ENCODE measurements around the gene TFPI. TPM values are rescaled to one million over a fixed set of nuclear protein-coding genes. Genes with fewer than 3 reads are reported as not detected.
"Not testable (repeated sequence)": the region's sequence is repeated elsewhere in the genome, so short reads cannot be mapped to it uniquely, and the experiment has no call there.

Gene TFPI
- total and polyA plus RNA-seq, 2 donors, result 16.1 to 33.4 TPM

DNA sequence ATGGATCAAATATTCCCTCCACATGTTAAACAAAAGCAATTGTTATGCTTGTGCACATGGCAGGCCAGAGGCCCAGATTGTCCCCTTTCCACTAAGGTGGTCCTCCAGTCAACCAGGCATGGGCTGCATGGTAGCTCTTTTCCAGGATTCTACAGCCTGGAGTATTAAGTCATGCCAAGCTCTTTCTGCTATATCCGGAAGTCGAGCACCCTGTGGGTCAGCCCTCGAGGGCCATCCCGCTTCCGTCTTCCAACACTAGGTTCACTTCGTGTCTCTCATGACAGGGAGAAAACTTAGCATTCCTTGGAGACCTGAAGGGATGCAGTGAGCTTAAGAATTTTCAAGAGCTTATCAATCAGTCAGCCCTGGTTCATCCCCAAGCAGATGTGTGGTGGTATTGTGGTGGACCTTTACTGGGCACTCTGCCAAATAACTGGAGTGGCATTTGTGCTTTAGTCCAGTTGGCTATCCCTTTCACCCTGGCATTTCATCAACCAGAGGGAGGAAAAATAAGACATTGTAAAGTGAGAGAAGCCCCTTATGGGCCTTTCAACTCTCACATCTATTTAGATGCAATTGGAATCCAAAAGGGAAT lies 39.9 kb downstream of the TFPI start:
- H3K27me3 ChIP-seq (ENCODE audit: control insufficient read depth in 2 of 2, insufficient read depth in 1 of 2, low read length in 1 of 2); H3K36me3 ChIP-seq (ENCODE audit: control insufficient read depth in 2 of 2, insufficient read depth in 2 of 2, low read length in 1 of 2); H3K27ac ChIP-seq (ENCODE audit: low read depth in 1 of 2, low read length in 1 of 2); H3K4me3 ChIP-seq (ENCODE audit: low read length in 2 of 2); DNase-seq (ENCODE audit: low read depth in 6 of 9, low spot score in 9 of 9); H3K9me3 ChIP-seq (ENCODE audit: control insufficient read depth in 2 of 2, insufficient read depth in 1 of 2, low read length in 1 of 2): not testable (repeated sequence)
- 96% methylated on average over 6 of the region's 6 CpGs for WGBS
- H3K4me1 ChIP-seq (ENCODE audit: control insufficient read depth in 2 of 2, insufficient read depth in 2 of 2, low read length in 2 of 2), result peaks cover 0 to 13% of the 10 kb centered on the region in 2 donors

DNA sequence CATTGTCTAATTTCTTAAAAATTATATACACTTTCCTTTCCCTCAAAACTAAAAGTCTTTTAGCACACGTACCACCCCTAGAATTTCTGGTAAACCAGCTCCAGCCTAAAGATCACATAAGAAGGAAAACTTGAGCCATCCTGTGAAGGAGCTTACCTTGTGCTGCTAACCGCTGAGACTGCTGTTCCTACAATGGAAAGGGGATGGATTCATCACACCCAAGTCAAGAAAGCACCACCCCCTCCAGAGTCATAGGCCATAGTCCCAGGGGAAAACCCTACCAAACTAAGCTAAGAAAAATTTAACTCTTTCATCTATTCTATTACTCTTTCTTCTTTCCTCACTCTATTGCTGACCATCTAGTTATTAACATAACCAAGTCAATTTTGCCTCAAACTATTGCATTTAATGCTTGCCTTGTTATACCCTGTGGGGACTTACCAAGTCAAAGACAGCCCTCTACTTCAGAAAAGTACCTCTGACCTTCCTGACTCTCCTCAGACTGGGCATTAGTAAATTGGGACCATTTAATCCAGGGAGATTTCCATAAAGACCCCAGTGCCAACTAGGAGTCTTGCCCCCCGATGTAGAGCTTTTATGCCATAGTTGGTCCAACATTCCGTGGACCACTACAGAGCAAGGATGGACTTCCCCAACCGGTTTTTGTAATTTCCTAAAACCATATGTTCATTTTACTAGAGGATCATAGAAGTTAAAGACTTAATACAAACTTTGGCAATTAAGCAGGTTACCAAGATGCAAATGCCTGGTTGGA lies 40.6 kb downstream of the TFPI start:
- H3K27ac ChIP-seq (ENCODE audit: low read depth in 1 of 2, low read length in 1 of 2); H3K4me3 ChIP-seq (ENCODE audit: low read length in 2 of 2); DNase-seq (ENCODE audit: low read depth in 6 of 9, low spot score in 9 of 9); H3K9me3 ChIP-seq (ENCODE audit: control insufficient read depth in 2 of 2, insufficient read depth in 1 of 2, low read length in 1 of 2); H3K27me3 ChIP-seq (ENCODE audit: control insufficient read depth in 2 of 2, insufficient read depth in 1 of 2, low read length in 1 of 2); H3K36me3 ChIP-seq (ENCODE audit: control insufficient read depth in 2 of 2, insufficient read depth in 2 of 2, low read length in 1 of 2): not testable (repeated sequence)
- 95% methylated on average over 5 of the region's 5 CpGs for WGBS
- H3K4me1 ChIP-seq (ENCODE audit: control insufficient read depth in 2 of 2, insufficient read depth in 2 of 2, low read length in 2 of 2), result peaks cover 0 to 13% of the 10 kb centered on the region in 2 donors

DNA sequence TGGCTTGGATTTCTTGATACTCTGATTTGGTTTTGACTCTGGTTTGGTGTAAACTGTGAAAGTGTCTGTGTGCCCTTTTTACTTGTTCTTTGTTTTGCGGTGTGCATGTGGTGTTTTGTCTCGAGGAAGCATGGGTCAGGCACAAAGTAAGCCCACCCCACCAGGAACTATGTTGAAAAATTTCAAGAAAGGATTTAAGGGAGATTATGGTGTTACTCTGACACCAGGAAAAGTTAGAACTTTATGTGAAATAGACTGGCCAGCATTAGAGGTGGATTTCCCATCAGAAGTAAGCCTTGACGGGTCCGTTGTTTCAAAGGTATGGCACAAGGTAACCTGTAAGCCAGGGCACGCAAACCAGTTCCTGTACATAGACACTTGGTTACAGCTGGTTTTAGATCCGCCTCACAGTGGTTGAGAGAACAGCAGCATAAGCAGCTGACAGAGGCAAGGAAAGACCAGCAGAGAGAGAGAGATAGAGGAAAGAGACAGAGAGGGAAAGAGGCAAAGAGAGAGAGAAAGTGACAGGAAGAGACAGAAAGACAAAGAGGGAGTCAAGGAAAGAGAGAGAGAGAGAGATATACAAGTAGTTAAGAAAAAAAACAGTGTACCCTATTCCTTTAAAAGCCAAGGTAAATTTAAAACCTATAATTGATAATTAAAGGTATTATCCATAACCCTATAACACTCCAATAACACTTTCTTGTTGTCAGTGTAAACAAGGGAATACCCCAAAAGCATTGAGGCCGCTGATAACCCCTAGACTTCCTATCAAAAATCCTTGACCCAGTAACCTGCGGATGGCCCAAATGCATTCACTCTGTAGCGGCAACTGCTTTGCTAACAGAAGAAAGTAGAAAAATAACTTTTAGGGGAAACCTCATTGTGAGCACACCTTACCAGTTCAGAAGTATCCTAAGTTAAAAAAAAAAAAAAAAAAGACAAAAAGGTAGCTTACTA lies 42.6 kb downstream of the TFPI start:
- no peak for DNase-seq (ENCODE audit: low read depth in 6 of 9, low spot score in 9 of 9)
- no peak overlapping the region for H3K4me3 ChIP-seq (ENCODE audit: low read length in 2 of 2)
- H3K36me3 ChIP-seq (ENCODE audit: control insufficient read depth in 2 of 2, insufficient read depth in 2 of 2, low read length in 1 of 2), result no peaks in the 10 kb centered on the region

DNA sequence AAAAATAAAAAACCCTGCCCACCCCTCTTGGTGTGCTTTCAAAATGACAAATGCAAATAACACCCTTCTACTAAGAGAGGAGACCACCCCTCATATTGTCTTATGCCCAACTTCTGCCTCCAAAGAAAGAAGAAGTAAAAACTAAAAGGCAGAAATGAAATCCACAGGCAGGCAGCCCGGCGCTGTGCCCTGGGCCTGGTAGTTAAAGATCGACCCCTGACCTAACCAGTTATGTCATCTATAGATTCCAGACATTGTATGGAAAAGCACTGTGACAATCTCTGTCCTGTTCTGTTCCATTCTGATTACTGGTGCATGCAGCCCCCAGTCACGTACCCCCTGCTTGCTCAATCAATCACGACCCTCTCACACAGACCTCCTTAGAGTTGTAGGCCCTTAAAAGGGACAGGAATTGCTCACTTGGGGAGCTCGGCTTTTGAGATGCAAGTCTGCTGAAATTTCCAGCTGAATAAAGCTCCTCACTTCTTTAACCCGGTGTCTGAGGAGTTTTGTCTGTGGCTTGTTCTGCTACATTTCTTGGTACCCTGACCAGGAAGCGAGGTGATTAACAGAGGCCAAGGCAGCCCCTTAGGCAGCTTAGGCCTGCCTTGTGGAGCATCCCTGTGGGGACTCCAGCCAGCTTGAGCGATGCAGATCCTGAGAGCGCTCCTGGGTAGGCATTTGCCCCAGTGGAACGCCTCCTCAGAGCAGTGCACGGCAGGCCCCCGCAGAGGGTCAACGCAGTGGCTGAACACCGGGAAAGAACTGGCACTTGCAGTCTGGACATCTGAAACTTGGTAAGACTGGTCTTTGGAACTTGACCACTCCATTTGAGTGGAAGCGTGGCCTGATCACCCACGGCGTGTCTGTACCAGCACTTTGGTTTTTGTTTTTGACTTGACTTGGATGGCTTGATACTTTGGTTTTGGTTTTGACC lies 43.5 kb downstream of the TFPI start:
- not testable (repeated sequence) for H3K9me3 ChIP-seq (ENCODE audit: control insufficient read depth in 2 of 2, insufficient read depth in 1 of 2, low read length in 1 of 2); H3K27me3 ChIP-seq (ENCODE audit: control insufficient read depth in 2 of 2, insufficient read depth in 1 of 2, low read length in 1 of 2); H3K36me3 ChIP-seq (ENCODE audit: control insufficient read depth in 2 of 2, insufficient read depth in 2 of 2, low read length in 1 of 2); DNase-seq (ENCODE audit: low read depth in 6 of 9, low spot score in 9 of 9); H3K4me3 ChIP-seq (ENCODE audit: low read length in 2 of 2)
- 92% methylated on average over 18 of the region's 18 CpGs for WGBS
- Histone ChIP-seq H3K27ac (ENCODE audit: low read depth in 1 of 2, low read length in 1 of 2) (peak overlapping the region; percentile 52 to 80), H3K4me1 (ENCODE audit: control insufficient read depth in 2 of 2, insufficient read depth in 2 of 2, low read length in 2 of 2) (peaks cover 0 to 13% of the 10 kb centered on the region in 2 donors)

More for the DNA sequence above, 42.6 kb downstream of the TFPI start:
- 85% methylated on average over 9 of the region's 9 CpGs for WGBS
- Histone ChIP-seq H3K9me3 (ENCODE audit: control insufficient read depth in 2 of 2, insufficient read depth in 1 of 2, low read length in 1 of 2) (peaks cover 0 to 4% of the 10 kb centered on the region in 2 donors), H3K27me3 (ENCODE audit: control insufficient read depth in 2 of 2, insufficient read depth in 1 of 2, low read length in 1 of 2) (no peaks in the 10 kb centered on the region), H3K27ac (ENCODE audit: low read depth in 1 of 2, low read length in 1 of 2) (no peak overlapping the region), H3K4me1 (ENCODE audit: control insufficient read depth in 2 of 2, insufficient read depth in 2 of 2, low read length in 2 of 2) (peaks cover 0 to 13% of the 10 kb centered on the region in 2 donors)

DNA sequence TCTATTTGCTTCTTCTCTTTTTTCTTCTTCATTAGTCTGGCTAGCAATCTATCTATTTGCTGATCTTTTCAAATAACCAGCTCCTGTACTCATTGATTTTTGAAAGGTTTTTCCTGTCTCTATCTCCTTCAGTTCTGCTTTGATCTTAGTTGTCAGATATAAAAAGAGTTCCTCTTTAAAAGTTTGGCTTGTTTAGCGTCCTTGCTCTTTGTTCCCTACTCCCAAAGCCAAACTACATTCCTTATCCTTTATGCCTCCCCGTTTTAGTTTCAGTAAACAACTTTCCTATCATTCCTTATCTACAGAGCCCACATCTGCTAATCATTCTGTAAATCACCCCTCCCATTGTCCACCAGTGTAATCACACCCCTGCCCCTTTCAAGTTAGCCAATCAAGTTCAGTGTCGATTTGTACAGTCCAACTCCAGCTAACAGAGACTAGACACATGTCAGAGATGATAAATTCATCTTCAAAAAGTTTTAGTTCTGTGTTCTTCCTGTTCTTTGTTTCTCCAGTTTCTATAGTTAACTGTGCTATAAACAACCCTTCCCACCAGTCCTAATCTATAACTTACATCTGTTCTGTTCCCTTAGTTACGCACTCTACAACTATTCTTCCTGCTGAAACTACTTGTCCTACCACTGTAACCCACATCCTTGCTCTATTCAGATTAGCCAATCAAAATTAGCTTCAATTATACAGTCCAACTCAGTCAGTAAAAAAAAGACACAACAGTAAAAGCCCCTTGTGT lies 44.4 kb downstream of the TFPI start:
- WGBS, result 35% methylated on average over 4 of the region's 4 CpGs
- Histone ChIP-seq H3K27ac (ENCODE audit: low read depth in 1 of 2, low read length in 1 of 2) (peak overlapping the region; percentile 33 to 80), H3K36me3 (ENCODE audit: control insufficient read depth in 2 of 2, insufficient read depth in 2 of 2, low read length in 1 of 2) (no peaks in the 10 kb centered on the region), H3K4me1 (ENCODE audit: control insufficient read depth in 2 of 2, insufficient read depth in 2 of 2, low read length in 2 of 2) (peaks cover 0 to 13% of the 10 kb centered on the region in 2 donors), H3K4me3 (ENCODE audit: low read length in 2 of 2) (no peak overlapping the region), H3K9me3 (ENCODE audit: control insufficient read depth in 2 of 2, insufficient read depth in 1 of 2, low read length in 1 of 2) (peaks cover 0 to 4% of the 10 kb centered on the region in 2 donors), H3K27me3 (ENCODE audit: control insufficient read depth in 2 of 2, insufficient read depth in 1 of 2, low read length in 1 of 2) (no peaks in the 10 kb centered on the region)
- peak in 5 of 9 donors; percentile 16 to 64 (median 24) for DNase-seq (ENCODE audit: low read depth in 6 of 9, low spot score in 9 of 9)

DNA sequence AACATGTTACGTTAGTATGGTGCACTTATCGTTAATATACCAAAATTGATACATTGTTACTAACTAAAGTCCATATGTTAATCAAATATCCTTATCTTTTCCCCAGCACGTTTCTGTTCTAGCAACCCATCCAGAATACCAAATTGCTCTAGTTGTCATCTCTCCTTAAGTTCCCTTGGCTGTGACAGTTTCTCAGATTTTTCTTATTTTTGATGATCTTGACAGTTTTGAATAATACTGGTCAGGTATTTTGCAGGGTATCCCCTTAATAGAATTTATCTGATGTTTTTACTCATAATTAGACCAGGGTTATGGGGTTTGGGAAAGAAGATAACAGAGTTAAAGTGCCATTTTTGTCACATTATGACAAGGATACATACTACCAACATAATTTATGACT lies 47.8 kb downstream of the TFPI start:
- peaks cover 0 to 4% of the 10 kb centered on the region in 2 donors for H3K9me3 ChIP-seq (ENCODE audit: control insufficient read depth in 2 of 2, insufficient read depth in 1 of 2, low read length in 1 of 2)
- H3K4me3 ChIP-seq (ENCODE audit: low read length in 2 of 2), result no peak overlapping the region
- H3K27me3 ChIP-seq (ENCODE audit: control insufficient read depth in 2 of 2, insufficient read depth in 1 of 2, low read length in 1 of 2), result no peaks in the 10 kb centered on the region
- H3K27ac ChIP-seq (ENCODE audit: low read depth in 1 of 2, low read length in 1 of 2), result no peak overlapping the region
- DNase-seq (ENCODE audit: low read depth in 6 of 9, low spot score in 9 of 9), result no peak
- 97% methylated on average over 3 of the region's 3 CpGs for WGBS
- H3K4me1 ChIP-seq (ENCODE audit: control insufficient read depth in 2 of 2, insufficient read depth in 2 of 2, low read length in 2 of 2), result peaks cover 0 to 13% of the 10 kb centered on the region in 2 donors
- H3K36me3 ChIP-seq (ENCODE audit: control insufficient read depth in 2 of 2, insufficient read depth in 2 of 2, low read length in 1 of 2), result no peaks in the 10 kb centered on the region

DNA sequence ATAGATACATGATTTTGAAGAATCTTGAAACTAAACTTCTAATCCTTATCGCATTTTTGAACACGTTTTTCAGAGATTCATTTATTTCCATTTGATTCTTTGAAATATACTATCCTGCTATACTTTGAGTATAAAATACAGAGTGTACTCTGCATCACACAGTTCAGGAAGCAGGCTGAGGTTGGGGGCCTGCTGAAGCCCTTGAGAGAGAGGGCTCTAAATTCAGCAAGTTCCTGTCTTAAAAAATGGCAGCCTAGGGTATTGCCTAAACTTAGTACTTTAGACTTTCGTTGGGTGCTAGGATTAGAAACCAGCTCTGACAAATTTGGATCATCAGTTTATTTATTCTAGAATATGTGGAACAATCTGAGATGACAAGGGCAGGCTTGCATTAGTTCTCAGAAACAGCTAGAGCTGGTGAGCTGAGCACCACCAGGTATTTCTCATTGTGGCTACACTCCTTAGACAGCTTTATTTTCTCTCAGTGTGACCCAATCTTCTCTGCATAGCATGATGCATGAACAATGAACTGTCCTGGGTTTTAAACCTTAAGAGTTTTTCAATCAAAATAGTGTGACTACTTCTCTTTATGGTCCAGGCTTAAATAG lies 49.1 kb downstream of the TFPI start:
- DNase-seq (ENCODE audit: low read depth in 6 of 9, low spot score in 9 of 9), result peak in 1 of 9 donors; percentile 28
- Histone ChIP-seq H3K4me3 (ENCODE audit: low read length in 2 of 2) (no peak overlapping the region), H3K27ac (ENCODE audit: low read depth in 1 of 2, low read length in 1 of 2) (no peak overlapping the region), H3K9me3 (ENCODE audit: control insufficient read depth in 2 of 2, insufficient read depth in 1 of 2, low read length in 1 of 2) (no peaks in the 10 kb centered on the region), H3K27me3 (ENCODE audit: control insufficient read depth in 2 of 2, insufficient read depth in 1 of 2, low read length in 1 of 2) (no peaks in the 10 kb centered on the region), H3K4me1 (ENCODE audit: control insufficient read depth in 2 of 2, insufficient read depth in 2 of 2, low read length in 2 of 2) (peaks cover 0 to 3% of the 10 kb centered on the region in 2 donors), H3K36me3 (ENCODE audit: control insufficient read depth in 2 of 2, insufficient read depth in 2 of 2, low read length in 1 of 2) (no peaks in the 10 kb centered on the region)
- WGBS, result 58% methylated on average over 3 of the region's 3 CpGs
